ENCODE measurements around the gene ATP2B2. TPM values are rescaled to one million over a fixed set of nuclear protein-coding genes. Genes with fewer than 3 reads are reported as not detected.

Gene ATP2B2
- total RNA-seq, 2 donors from 2014 or later = 0.14 to 0.74 TPM

DNA sequence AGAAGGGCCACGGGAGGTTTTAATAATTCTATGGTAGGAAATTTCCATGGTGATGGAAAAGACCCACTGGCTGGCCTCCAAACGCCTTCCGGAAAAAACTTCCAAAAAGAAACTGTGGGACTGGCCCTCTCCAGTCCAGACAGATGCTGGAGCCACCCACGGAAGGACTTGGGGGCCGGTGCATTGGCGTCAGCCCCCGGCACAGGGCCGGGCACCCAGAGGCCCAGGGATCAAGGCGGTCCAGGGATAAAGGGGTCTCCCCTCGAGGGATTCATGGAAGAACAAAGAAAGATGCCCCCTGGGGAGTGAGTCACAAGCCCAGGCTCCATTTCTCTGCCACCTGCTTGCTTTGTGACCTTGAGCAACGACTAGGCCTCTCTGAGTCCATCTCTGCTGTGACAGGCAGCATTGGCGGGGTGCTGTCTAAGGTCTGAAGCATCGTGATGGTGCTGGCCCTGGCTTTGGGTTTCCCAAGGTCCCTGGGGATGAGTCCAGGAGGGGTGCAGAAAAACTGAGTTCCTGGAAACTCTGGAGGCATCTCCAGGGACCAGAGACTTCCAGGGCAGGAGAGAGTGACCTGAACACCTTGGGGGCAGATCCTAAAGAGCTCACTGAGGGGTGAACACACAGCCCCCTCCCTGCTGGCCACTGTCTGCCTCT, 21.6 kb downstream of the ATP2B2 start:
- Histone ChIP-seq H3K9me3 (no peaks in the 10 kb centered on the region), H3K36me3 (no peaks in the 10 kb centered on the region), H3K4me3 (no peak overlapping the region), H3K27me3 (replicated peaks; ENCODE audit: insufficient read depth) (no peaks in the 10 kb centered on the region), H3K4me1 (replicated peaks) (no peaks in the 10 kb centered on the region), H3K27ac (no peak overlapping the region)
- 72% methylated on average over 13 of the region's 13 CpGs for WGBS
- intact Hi-C loops (cut with DNase I) = no loop called here
- no peak for DNase-seq (ENCODE audit: low spot score)
- no peak for TF ChIP-seq CTCF (IDR thresholded peaks at IDR 0.05)
- TF ChIP-seq POLR2A (IDR thresholded peaks at IDR 0.05) = no peak
- TF ChIP-seq POLR2AphosphoS5 (IDR thresholded peaks at IDR 0.05) = no peak

GRCh38 chr3:10483364-10483675, 22.1 kb downstream of the ATP2B2 start:
- Histone ChIP-seq H3K4me3 (no peak overlapping the region), H3K27me3 (replicated peaks; ENCODE audit: insufficient read depth) (no peaks in the 10 kb centered on the region), H3K36me3 (no peaks in the 10 kb centered on the region), H3K4me1 (replicated peaks) (no peaks in the 10 kb centered on the region), H3K9me3 (no peaks in the 10 kb centered on the region), H3K27ac (no peak overlapping the region)
- 89% methylated on average over 4 of the region's 4 CpGs for WGBS
- no peak for TF ChIP-seq POLR2AphosphoS5 (IDR thresholded peaks at IDR 0.05)
- TF ChIP-seq POLR2A (IDR thresholded peaks at IDR 0.05) = no peak
- no peak for TF ChIP-seq CTCF (IDR thresholded peaks at IDR 0.05)
- intact Hi-C loops (cut with DNase I) = no loop called here
- DNase-seq (ENCODE audit: low spot score) = no peak

DNA sequence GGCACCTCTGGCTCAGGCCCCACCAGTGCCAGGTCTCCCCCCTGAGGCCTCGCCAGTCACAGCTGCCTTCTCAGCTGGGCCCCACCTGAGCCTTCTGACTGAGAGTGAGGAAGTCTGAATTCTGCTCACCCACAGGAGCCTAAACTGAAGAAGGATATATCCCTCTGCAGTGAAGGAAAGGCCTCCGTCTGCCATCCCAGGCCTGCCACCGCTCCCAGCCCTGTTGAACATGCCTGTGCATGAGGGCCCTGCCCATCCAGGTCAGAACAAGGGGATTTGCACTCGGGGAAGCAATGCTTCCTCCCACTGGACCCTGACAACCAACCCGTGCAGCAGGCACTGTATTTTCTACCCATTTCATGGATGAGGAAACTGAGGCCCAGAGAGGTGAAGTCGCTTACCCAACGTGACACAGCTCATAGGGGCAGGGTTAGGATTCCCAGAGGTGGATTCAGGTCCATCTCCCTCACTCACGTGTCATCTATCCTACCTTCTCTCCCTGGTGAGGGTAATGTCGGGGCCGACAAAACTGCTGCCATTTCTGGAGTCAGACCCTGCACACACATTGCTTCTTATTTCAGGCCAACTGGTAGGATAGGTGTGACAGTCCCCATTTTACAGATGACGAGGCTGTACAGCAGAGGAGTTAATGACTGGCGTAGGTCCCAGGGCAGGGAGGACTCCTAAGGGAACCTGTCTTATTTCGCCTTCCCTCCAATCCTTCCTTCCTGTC, 22.6 kb downstream of the ATP2B2 start:
- no peak for DNase-seq (ENCODE audit: low spot score)
- H3K27me3 ChIP-seq (replicated peaks; ENCODE audit: insufficient read depth) = no peaks in the 10 kb centered on the region
- H3K4me3 ChIP-seq = no peak overlapping the region
- TF ChIP-seq CTCF (IDR thresholded peaks at IDR 0.05) (no peak), POLR2AphosphoS5 (IDR thresholded peaks at IDR 0.05) (no peak), POLR2A (IDR thresholded peaks at IDR 0.05) (no peak)
- H3K27ac ChIP-seq = no peak overlapping the region
- H3K9me3 ChIP-seq = no peaks in the 10 kb centered on the region
- no peaks in the 10 kb centered on the region for H3K4me1 ChIP-seq (replicated peaks)
- intact Hi-C loops (cut with DNase I) = no loop called here
- 88% methylated on average over 13 of the region's 13 CpGs for WGBS
- H3K36me3 ChIP-seq = no peaks in the 10 kb centered on the region

DNA sequence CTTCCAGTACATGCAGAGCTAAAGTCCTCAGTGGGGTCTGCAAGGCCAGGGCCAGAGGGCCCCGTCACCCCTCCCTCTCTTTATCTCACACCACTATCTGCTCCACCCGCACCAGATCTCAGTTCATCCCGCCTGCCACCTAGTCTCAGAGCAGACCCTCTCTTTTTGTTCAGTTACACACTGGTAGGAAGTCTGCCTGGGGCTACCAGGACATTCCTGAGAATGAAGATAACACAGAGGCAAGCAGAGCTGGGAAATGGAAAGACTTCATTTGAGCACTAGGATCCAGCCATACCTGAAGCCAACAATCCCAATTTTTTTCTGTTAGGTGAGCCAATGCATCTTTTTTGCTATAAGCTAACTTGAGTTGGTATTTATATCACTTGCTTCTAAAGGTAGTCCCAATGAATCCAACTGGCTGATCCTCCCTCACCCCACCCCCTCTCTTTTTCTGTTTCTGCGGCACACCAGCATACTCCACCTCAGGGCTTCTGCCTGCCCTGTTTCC, 24.5 kb downstream of the ATP2B2 start:
- intact Hi-C loops (cut with DNase I) = no loop called here
- DNase-seq (ENCODE audit: low spot score) = no peak
- Histone ChIP-seq H3K4me3 (no peak overlapping the region), H3K36me3 (no peaks in the 10 kb centered on the region), H3K27ac (no peak overlapping the region), H3K9me3 (no peaks in the 10 kb centered on the region), H3K27me3 (replicated peaks; ENCODE audit: insufficient read depth) (no peaks in the 10 kb centered on the region), H3K4me1 (replicated peaks) (no peaks in the 10 kb centered on the region)
- 78% methylated on average over 4 of the region's 4 CpGs for WGBS
- no peak for TF ChIP-seq POLR2AphosphoS5 (IDR thresholded peaks at IDR 0.05)
- TF ChIP-seq CTCF (IDR thresholded peaks at IDR 0.05) = no peak

DNA sequence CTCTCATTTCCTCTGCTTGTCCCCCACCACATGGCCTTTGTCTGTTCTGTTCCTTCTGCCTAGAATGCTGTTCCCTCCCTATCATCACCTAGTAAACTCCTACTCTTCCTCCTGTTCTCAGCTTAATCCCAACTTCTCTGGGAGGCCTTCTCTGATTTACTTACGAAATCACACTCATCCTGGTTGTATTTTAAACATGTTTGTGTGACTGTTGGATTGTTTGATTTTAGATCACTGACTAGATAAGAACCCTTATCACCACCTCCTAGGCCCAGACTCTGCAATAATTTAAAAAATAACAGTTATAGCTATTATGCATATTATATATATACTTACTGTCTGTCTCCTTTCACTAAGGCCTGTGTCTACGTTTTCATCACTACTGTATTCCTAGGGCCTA, 26.1 kb downstream of the ATP2B2 start:
- TF ChIP-seq POLR2A (IDR thresholded peaks at IDR 0.05) (no peak), POLR2AphosphoS5 (IDR thresholded peaks at IDR 0.05) (no peak), CTCF (IDR thresholded peaks at IDR 0.05) (no peak)
- WGBS = 66% methylated on average over 2 of the region's 2 CpGs
- intact Hi-C loops (cut with DNase I) = no loop called here
- Histone ChIP-seq H3K9me3 (no peaks in the 10 kb centered on the region), H3K4me1 (replicated peaks) (no peaks in the 10 kb centered on the region), H3K27ac (no peak overlapping the region), H3K4me3 (no peak overlapping the region), H3K27me3 (replicated peaks; ENCODE audit: insufficient read depth) (no peaks in the 10 kb centered on the region), H3K36me3 (no peaks in the 10 kb centered on the region)
- DNase-seq (ENCODE audit: low spot score) = no peak
